Skeletal muscle cell (primary cell): ENCODE data around the gene ATP2B2.

Source experiments
- DNase-seq: peaks from one replicate; pipeline ENCODE4 v3.0.0-alpha.2; 2010; ENCODE audit warnings: low read depth
- H3K4me3 ChIP-seq: 2 replicates; pipeline ENCODE4 v1.5.1; 2011; ENCODE audit warnings: low read depth, mild to moderate bottlenecking, control low read depth, low read length, moderate library complexity

Gene ATP2B2

DNA sequence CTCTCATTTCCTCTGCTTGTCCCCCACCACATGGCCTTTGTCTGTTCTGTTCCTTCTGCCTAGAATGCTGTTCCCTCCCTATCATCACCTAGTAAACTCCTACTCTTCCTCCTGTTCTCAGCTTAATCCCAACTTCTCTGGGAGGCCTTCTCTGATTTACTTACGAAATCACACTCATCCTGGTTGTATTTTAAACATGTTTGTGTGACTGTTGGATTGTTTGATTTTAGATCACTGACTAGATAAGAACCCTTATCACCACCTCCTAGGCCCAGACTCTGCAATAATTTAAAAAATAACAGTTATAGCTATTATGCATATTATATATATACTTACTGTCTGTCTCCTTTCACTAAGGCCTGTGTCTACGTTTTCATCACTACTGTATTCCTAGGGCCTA is 26.1 kb downstream of the ATP2B2 start:
- no peak for DNase-seq
- H3K4me3 ChIP-seq: no peak overlapping the region

DNA sequence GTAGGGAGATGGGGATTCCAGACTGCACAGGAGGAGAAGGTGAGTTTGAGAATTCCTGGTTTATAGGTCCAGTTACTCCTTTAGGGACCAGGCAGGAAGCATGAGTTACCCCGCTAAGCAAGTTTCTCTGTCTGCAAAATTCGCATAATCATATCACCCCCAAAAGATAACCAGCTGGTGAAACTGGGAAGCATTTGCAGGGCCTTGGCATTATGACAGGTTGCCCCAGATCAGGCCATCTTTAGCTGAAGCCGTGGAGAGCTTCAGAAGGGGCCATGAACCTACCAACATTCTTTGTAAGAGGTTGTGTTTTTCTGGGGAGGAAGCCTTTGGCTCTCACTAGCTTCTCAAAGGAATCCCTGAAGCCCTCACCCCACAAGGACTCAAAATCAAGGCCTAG is 29.4 kb downstream of the ATP2B2 start:
- H3K4me3 ChIP-seq: no peak overlapping the region
- no peak for DNase-seq

- H3K4me3 ChIP-seq: no peak overlapping the region
Measured at GRCh38 chr3:10474847-10475246, 30.5 kb downstream of the ATP2B2 start.

GRCh38 chr3:10474275-10474646 is 31.1 kb downstream of the ATP2B2 start:
- no peak for DNase-seq
- no peak overlapping the region for H3K4me3 ChIP-seq

More at GRCh38 chr3:10474847-10475246, 30.5 kb downstream of the ATP2B2 start:
- no peak for DNase-seq

DNA sequence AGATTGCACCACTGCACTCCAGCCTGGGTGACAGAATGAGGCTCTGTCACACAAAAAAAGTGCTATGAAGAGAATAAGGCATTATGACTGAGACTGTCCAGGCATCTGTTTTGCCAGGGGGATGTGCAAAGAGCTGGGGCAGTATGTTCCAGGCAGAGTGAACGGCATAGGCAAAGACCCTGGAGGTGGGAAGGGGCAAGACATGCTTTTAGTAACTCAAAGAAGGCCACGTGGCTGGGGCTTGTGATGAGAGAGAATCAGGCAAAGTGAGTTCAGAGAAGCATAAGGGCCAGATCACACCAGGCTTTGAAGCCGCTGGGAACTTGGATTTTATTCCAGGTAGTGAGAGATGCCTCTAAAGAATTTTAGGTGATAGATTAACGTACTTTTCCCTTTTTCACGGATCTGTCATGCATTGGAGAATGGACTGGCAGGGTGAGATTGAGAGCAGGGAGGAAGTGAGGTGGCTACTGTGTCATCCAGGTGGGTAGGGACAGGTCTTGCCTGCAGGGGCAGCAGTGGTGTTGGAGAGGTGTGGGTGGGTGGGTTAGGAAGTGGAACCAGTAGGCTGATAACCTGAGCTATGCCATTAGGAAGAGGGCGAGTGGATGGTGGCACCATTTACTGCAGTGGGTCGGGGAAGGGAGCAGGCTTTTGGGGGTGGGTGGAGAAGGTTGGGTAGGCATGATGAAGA is 31.7 kb downstream of the ATP2B2 start:
- no peak overlapping the region for H3K4me3 ChIP-seq
- DNase-seq: no peak

DNA sequence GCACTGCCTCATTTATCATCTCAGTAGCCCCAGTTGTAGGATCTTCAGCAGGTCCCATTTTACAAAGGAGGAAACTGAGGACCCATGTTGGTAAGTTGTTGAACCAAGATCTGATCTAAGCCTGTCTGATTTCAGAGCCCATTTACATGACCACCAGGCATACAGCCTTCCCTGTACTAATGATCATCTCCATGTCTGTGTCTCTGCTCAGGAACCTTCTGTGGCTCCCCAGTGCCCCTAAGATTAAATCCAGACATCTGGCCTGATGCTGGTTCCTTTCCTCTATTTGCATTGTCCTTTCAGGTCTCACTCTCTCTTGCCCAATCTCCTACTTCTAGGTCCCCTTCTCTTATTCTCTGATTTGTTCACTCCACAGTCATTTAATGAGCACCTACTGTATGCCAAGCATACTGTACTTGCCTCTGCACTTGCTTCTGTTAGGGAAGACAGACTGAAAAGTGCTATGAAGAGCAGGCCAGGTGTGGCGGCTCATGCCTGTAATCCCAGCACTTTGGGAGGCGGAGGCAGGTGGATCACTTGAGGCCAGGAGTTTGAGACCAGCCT is 32.4 kb downstream of the ATP2B2 start:
- no peak for DNase-seq
- H3K4me3 ChIP-seq: no peak overlapping the region

GRCh38 chr3:10471054-10471688 is 34.2 kb downstream of the ATP2B2 start:
- DNase-seq: no peak
- H3K4me3 ChIP-seq: no peak overlapping the region

GRCh38 chr3:10470120-10471053 is 35.0 kb downstream of the ATP2B2 start:
- H3K4me3 ChIP-seq: no peak overlapping the region
- no peak for DNase-seq

DNA sequence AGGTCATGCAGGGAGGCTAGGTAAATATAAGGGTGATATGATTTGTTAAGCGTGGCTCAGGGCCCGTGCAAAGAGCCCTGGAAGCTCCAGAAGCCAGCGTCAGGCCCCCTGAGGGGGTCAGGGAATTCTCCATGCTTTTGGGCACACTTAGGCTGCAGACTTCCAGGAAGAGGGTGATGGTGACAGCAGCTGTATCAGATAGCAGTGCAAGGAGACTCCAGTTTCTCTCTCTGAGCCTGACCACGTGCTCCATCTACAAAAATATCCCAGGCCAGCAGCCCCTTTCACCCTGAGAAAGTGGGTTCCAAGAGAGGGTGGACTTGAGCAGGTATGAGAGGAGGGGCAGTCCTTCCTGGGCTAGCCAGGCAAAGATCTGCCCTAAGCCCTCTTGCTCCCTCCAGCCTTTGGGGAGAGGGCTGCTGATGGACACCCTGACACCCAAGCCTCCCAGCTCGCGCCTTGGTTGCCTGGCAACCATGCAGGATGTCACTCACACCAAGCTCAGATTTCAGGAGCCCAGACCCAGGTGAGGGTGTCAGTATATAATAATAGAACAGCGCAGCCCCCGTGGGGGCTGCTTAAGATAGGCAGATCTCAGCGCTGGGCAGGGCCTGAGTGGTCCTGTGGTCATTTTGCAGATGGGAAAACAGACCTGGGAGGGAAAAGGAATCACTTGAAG is 35.8 kb downstream of the ATP2B2 start:
- H3K4me3 ChIP-seq: no peak overlapping the region
- DNase-seq: no peak

GRCh38 chr3:10468613-10469354 is 36.6 kb downstream of the ATP2B2 start:
- DNase-seq: no peak

GRCh38 chr3:10467904-10468612 is 37.3 kb downstream of the ATP2B2 start:
- DNase-seq: no peak
- no peak overlapping the region for H3K4me3 ChIP-seq

More at GRCh38 chr3:10468613-10469354, 36.6 kb downstream of the ATP2B2 start:
- no peak overlapping the region for H3K4me3 ChIP-seq

DNA sequence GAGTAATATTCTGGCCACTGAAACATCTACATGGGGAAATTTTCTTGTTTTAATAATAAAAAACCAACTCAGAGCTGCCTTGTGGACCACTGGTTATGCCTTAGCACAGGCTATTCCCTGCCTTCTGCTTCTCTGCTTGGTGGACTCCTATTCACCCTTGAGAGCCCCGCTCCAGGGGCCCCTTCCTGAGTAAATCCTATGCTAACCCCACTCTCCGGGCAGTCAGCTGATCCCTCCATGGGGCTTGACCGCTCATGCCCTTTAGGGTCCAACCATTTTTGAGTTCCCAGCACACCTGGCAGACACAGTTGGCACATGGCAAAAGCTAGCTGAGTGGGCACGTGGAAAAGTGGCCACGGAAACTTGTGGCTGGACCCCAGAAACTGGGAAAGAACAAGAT is 38.2 kb downstream of the ATP2B2 start:
- no peak overlapping the region for H3K4me3 ChIP-seq
- no peak for DNase-seq

GRCh38 chr3:10466186-10466585 is 39.2 kb downstream of the ATP2B2 start:
- no peak overlapping the region for H3K4me3 ChIP-seq
- no peak for DNase-seq

DNA sequence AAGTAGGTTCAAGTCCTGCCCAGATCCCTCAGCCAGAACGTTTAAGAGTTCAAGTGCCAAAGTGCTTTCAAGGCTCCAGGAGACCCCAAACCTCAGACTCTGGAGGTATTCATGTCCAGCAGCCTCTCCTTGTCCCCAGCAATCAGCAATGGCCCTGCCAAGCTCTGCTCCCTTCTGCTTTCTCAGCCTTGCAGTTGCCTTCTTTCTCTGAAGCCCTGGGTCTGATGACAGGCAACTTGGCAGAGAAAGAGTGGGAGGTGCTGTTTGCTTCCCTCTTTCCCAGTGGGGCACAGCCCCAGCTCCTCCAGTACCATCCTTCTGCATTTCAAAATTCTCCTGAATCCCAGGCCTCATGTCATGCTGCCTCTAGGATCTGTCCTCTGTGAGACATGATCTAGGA is 40.2 kb downstream of the ATP2B2 start:
- H3K4me3 ChIP-seq: no peak overlapping the region
- DNase-seq: no peak

DNA sequence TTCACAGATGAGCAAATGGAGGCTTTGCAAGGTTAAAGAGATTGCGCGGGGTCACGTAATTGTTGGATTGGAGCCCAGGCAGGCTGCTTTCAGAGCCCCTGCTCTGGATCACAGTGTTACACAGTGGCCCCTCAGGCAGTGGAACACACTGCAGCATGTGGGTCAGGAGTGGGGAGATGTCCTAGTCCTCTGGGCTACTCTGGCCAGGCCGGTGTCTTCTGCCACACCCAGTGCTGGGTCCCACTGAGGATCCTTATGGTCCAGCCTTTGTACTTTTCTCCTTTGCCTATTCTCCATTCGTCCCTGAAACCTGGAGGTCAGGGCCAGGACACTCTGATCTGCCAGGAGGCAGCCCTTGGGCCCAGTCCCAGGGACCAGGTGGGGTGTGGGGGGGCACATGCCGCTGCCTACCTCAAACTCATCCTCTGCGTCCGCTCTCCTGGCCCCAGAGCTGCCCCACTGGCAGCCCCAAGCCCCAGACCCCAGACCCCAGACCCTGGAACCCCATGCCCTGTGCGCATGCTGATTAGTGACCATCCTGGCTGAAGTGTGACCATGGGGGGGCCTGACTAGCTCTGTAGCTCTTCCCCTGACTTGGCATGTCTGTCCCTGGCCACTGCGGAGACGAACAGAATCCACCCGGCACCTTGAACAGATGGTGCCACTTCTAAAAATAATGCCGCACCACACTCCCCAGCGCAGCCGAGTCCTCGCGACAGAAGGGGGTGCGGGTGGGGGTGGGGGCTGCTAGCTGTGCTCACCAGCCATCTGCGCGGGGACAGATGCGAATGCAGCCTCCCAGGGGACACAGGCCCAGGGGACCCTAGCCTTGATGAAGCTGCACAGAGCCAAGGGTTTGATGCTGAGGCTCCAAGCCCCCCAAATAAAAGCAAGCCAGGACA is 41.6 kb downstream of the ATP2B2 start:
- DNase-seq: no peak

GRCh38 chr3:10462641-10463532 is 42.5 kb downstream of the ATP2B2 start:
- no peak overlapping the region for H3K4me3 ChIP-seq
- no peak for DNase-seq

More for the DNA sequence above, 41.6 kb downstream of the ATP2B2 start:
- H3K4me3 ChIP-seq: no peak overlapping the region
